ENCODE measurements around the gene IGFL2.
A peak's percentile ranks its signal among the peaks of the same experiment; 100 is the strongest.

DNA sequence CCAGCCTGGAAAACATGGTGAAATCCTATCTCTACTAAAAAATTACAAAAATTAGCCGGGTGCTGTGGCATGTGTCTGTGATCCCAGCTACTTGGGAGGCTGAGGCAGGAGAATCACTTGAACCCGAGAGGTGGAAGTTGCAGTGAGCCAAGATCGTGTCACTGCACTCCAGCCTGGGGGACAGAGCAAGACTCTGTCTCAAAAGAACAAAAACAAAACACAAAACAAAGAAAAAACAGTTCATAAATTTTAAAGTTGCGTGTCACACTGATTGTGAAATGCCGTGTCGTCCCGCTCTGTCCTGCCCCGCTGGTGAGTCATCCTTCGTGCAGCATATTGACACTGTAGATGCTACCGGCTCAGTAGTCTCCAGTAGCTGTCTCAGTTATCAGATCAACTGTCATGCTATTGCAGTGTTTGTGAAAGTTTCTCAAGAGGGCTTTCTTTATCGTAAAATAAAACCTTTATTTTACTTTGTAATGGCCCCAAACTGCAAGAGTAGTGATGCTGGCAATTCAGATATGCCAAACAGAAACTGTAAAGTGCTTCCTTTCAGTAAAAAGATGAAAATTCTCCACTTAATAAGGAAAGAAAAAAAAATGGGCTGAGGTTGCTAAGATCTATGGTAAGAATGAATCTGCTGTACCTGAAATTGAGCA lies 45.1 kb downstream of the IGFL2 start:
- TF ChIP-seq CTCF (IDR thresholded peaks at IDR 0.05): no peak
- no peak for TF ChIP-seq POLR2A (IDR thresholded peaks at IDR 0.05)
- TF ChIP-seq POLR2AphosphoS5 (IDR thresholded peaks at IDR 0.05; ENCODE audit: insufficient read depth in 1 of 2, low read depth in 1 of 2): peak in 1 of 2 donors; percentile 48

All from vagina (tissue), 2 donors.